Small intestine (tissue), 7 donors: ENCODE data around the gene LYSMD1. TPM values are rescaled to one million over a fixed set of nuclear protein-coding genes. Genes with fewer than 3 reads are reported as not detected.

Source experiments
- DNase-seq, 2 donors: peaks; one replicate each; pipeline versions ENCODE4 v3.0.0 to v3.0.0-alpha.2; 2013
- FAIRE-seq: peaks from 2 replicates; lab custom pipeline; 2012; peaks lifted over from hg19 to GRCh38; lab: Jason Lieb, UNC
- H3K27ac ChIP-seq, 3 donors: one replicate each; pipeline ENCODE4 v1.5.1; 2013; ENCODE audit warnings: low read length in 2 of 3, mild to moderate bottlenecking in 2 of 3, control low read depth in 1 of 3, inconsistent platforms in 1 of 3, low read depth in 1 of 3, moderate library complexity in 1 of 3
- H3K27me3 ChIP-seq, 3 donors: one replicate each; pipeline ENCODE4 v1.6.1; 2013; ENCODE audit warnings: low read length in 3 of 3, inconsistent platforms in 1 of 3; ENCODE audit not compliant: control insufficient read depth in 3 of 3, insufficient read depth in 3 of 3
- H3K36me3 ChIP-seq, 3 donors: one replicate each; pipeline ENCODE4 v1.6.1; 2013; ENCODE audit warnings: low read length in 3 of 3, inconsistent platforms in 1 of 3, low read depth in 1 of 3, mild to moderate bottlenecking in 1 of 3, moderate library complexity in 1 of 3; ENCODE audit not compliant: control insufficient read depth in 3 of 3, insufficient read depth in 2 of 3
- H3K4me1 ChIP-seq, 3 donors: one replicate each; pipeline ENCODE4 v1.6.1; 2013; ENCODE audit warnings: low read length in 2 of 3, inconsistent platforms in 1 of 3, low read depth in 1 of 3, mild to moderate bottlenecking in 1 of 3, moderate library complexity in 1 of 3; ENCODE audit not compliant: control insufficient read depth in 3 of 3, insufficient read depth in 2 of 3
- H3K4me3 ChIP-seq, 3 donors: one replicate each; pipeline ENCODE4 v1.5.1; 2013; ENCODE audit warnings: low read length in 3 of 3, control low read depth in 1 of 3, inconsistent platforms in 1 of 3, low read depth in 1 of 3, mild to moderate bottlenecking in 1 of 3, moderate library complexity in 1 of 3
- H3K9me3 ChIP-seq, 2 donors: one replicate each; pipeline ENCODE4 v1.6.1; 2013; ENCODE audit warnings: low read depth in 1 of 2, low read length in 1 of 2; ENCODE audit not compliant: control insufficient read depth in 2 of 2, insufficient read depth in 1 of 2
- WGBS, 3 donors: extraction: QIAGEN DNeasy Blood & Tissue Kit; methylation state at CpG; one replicate each; pipeline ENCODE4 v1.1.7; 2013; 5-methylcytosine and 5-hydroxymethylcytosine counted together
- polyA plus RNA-seq, 4 donors: library from polyadenylated mRNA; stranded (reverse) in 3 of 4; unstranded in 1 of 4; fragments of 200-250 nt in 3 of 4; fragments of 120-200 nt in 1 of 4; gene quantifications; one replicate each; pipeline versions ENCODE4 v1.2.1 to v1.2.3, GENCODE V29; 2013
- donor health status: healthy with polysubstance abuse.
- donor health status: control.
- donor health status: control.
- donor health status: Bipolar disorder and iron deficiency.
- donor health status: healthy.

The LYSMD1 gene
- polyA plus RNA-seq, 4 donors, result 3.2 to 9.9 (median 6.2) TPM

DNA sequence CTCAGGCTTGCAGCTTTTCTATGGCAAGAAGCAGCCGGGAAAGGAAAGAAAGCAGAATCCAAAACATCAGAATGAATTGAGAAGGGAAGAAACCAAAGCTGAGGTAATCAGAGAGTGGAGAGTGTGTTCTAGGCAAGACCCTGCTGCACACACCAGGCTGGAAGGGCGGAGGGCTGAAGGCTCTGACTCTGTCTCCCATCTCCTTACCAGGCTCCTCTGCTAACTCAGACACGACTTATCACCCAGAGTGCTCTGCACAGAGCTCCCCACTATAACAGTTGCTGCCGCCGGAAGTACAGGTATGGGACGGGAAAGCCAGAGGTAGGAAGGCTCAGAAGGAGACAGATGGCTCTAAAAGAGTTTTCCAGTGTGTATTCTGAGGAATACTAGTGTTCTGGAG, 1.4 kb upstream of the LYSMD1 start:
- no peak overlapping the region for H3K27ac ChIP-seq
- H3K27me3 ChIP-seq, result no peaks in the 10 kb centered on the region
- H3K9me3 ChIP-seq, result no peaks in the 10 kb centered on the region
- no peak for DNase-seq
- peaks cover 2 to 18% (median 4%) of the 10 kb centered on the region in 3 donors for H3K4me1 ChIP-seq
- FAIRE-seq, result no peak
- H3K4me3 ChIP-seq, result peak overlapping the region in 1 of 3 donors; percentile 71
- peaks cover 0 to 39% (median 6%) of the 10 kb centered on the region in 3 donors for H3K36me3 ChIP-seq
- WGBS, 3 donors, result 75 to 86% (median 82%) methylated on average over 6 of the region's 6 CpGs

DNA sequence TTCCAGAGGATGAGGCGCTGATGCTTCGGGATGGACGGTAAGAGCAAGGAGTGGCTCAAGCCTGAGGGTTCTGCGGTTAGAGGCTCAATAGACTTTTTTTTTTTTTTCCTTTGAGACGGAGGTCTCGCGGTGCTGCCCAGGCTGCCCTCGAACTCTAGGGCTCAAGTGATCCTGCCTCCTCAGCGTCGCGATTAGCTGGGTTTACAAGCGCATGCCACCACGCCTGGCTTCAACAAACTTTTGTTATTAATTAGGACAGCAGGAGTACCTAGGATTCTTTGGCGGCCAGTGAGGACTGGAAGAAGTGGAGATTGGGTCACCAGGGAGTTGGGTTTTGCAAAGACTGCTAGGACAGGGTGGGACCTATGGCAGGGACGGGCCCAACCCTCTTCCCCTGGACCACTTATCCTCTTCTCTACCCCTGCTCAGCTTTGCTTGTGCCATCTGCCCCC, 829 bp upstream of the LYSMD1 start:
- Histone ChIP-seq H3K4me3 (peak overlapping the region; percentile 71 to 98 (median 76)), H3K27me3 (no peaks in the 10 kb centered on the region), H3K27ac (peak overlapping the region in 2 of 3 donors; percentile 76 to 78), H3K9me3 (no peaks in the 10 kb centered on the region), H3K4me1 (peaks cover 2 to 18% (median 4%) of the 10 kb centered on the region in 3 donors), H3K36me3 (peaks cover 0 to 37% (median 6%) of the 10 kb centered on the region in 3 donors)
- FAIRE-seq (no peak), DNase-seq (no peak)
- 2 to 5% (median 2%) methylated on average over 15 of the region's 15 CpGs for WGBS, 3 donors

DNA sequence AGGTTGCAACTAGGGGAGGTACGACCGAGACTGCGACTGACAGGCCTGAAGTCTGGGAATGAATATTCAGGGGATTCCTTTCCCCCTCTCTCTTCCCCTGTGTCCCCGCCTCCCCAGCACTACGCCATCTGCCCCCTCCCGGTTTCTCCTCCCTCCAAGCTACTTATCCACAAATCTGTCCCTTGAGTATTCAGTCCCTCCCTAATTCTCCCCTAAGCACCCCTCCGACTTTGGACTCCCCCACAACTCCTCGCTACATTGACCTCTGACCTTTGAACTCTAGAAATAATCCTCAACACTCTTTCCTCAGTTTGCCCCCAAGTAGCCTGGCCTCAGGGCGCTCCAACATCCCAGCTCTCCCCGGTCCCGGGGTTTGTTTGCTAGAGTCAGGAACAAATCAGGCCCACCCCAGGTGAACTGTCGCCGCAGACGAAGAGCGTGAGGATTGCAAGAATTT, 393 bp downstream of the LYSMD1 start:
- peak overlapping the region; percentile 51 to 98 (median 71) for H3K4me3 ChIP-seq
- peak in 1 of 2 donors; percentile 55 for DNase-seq
- H3K27me3 ChIP-seq, result no peaks in the 10 kb centered on the region
- H3K9me3 ChIP-seq, result no peaks in the 10 kb centered on the region
- H3K36me3 ChIP-seq, result peaks cover 0 to 36% (median 1%) of the 10 kb centered on the region in 3 donors
- whole genome bisulfite sequencing, 3 donors, result 10 to 14% (median 13%) methylated on average over 15 of the region's 15 CpGs
- H3K27ac ChIP-seq, result peak overlapping the region; percentile 39 to 87 (median 56)
- peaks cover 2 to 18% (median 4%) of the 10 kb centered on the region in 3 donors for H3K4me1 ChIP-seq
- FAIRE-seq, result no peak

DNA sequence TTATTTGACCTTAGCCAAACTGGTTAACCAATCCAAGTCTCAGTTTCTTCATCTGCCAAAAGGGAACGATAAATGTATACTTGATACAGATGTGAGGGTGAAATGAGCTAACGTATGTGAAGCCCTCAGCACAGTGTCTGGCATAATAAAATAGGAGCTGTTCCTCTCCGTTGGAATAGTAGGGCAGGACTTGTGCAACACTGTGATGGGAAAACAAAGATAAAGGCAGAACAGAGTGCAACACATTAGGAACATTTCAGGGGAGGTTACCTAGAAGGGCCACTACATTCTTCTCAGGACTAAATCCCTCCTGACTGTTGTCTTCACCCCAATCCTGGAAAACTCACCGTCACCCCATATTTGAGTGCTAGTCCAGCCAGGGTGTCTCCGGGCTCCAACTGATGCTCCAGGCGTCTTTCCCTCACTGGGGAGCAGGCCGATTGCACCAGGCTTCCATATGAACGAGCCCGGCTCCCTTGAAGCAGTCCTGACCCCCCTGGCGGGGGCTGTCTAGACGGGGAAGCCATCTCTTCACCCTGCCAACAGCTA, 896 bp downstream of the LYSMD1 start:
- no peaks in the 10 kb centered on the region for H3K27me3 ChIP-seq
- H3K4me3 ChIP-seq, result peak overlapping the region in 2 of 3 donors; percentile 71 to 98
- no peak for FAIRE-seq
- DNase-seq, result peak in 1 of 2 donors; percentile 29
- H3K36me3 ChIP-seq, result peaks cover 0 to 35% (median 2%) of the 10 kb centered on the region in 3 donors
- peak overlapping the region; percentile 39 to 87 (median 56) for H3K27ac ChIP-seq
- H3K4me1 ChIP-seq, result peaks cover 2 to 18% (median 4%) of the 10 kb centered on the region in 3 donors
- H3K9me3 ChIP-seq, result no peaks in the 10 kb centered on the region
- 13 to 36% (median 28%) methylated on average over 11 of the region's 11 CpGs for WGBS, 3 donors

DNA sequence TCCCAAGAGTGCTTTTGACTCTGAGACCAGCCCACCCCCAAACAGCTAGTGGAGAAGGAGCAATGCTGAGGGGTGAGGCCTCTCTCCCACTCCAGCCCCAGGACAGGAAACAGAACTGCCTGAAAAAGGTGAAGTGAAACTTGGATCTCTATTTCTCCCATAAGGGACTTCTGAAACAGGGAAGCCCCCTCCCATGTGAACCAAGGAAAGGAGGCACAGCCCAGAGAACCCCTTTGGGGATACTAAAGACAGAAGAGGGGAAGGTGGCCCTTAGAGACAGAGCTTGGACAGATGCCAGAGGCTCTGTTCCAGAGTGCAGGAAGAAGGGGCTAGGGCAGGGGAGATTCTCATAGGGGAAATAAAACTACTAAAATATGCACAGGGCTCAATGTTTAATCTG, 6.3 kb downstream of the LYSMD1 start:
- DNase-seq (no peak), FAIRE-seq (no peak)
- Histone ChIP-seq H3K9me3 (no peaks in the 10 kb centered on the region), H3K36me3 (peaks cover 4 to 45% (median 4%) of the 10 kb centered on the region in 3 donors), H3K27me3 (no peaks in the 10 kb centered on the region), H3K27ac (peak overlapping the region in 1 of 3 donors; percentile 48), H3K4me3 (no peak overlapping the region), H3K4me1 (peaks cover 0 to 8% (median 0%) of the 10 kb centered on the region in 3 donors)

DNA sequence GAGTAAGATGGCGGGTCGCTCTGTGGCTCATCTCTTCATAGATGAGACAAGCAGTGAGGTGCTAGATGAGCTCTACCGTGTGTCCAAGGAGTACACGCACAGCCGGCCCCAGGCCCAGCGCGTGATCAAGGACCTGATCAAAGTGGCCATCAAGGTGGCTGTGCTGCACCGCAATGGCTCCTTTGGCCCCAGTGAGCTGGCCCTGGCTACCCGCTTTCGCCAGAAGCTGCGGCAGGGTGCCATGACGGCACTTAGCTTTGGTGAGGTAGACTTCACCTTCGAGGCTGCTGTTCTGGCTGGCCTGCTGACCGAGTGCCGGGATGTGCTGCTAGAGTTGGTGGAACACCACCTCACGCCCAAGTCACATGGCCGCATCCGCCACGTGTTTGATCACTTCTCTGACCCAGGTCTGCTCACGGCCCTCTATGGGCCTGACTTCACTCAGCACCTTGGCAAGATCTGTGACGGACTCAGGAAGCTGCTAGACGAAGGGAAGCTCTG, 6.9 kb downstream of the LYSMD1 start:
- no peaks in the 10 kb centered on the region for H3K27me3 ChIP-seq
- DNase-seq (no peak), FAIRE-seq (no peak)
- H3K4me3 ChIP-seq, result no peak overlapping the region
- no peaks in the 10 kb centered on the region for H3K9me3 ChIP-seq
- H3K27ac ChIP-seq, result peak overlapping the region in 1 of 3 donors; percentile 52
- 88 to 91% (median 88%) methylated on average over 22 of the region's 22 CpGs for WGBS, 3 donors
- peaks cover 0 to 3% (median 0%) of the 10 kb centered on the region in 3 donors for H3K4me1 ChIP-seq
- H3K36me3 ChIP-seq, result peaks cover 4 to 45% (median 4%) of the 10 kb centered on the region in 3 donors

DNA sequence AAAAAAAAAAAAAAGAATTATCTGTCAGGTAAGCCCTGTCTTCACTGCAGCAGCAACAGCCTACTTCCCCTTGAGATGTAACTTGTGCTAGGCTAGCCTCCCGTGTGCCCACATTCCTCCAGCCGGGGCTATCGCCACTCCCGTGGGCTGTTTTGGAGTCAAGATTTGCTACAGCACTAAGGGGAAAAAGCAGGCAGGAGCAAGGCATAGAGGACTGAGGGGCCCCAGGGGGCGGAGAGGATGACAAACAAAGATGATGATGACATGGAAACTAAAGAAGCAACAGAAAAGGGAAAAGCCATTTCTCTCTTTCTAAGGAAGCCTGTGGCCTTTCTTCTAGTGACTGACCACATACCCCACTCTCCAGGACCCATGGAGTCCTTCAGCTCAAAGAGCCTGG, 7.4 kb downstream of the LYSMD1 start:
- H3K27me3 ChIP-seq, result no peaks in the 10 kb centered on the region
- DNase-seq (no peak), FAIRE-seq (no peak)
- no peak overlapping the region for H3K4me3 ChIP-seq
- H3K4me1 ChIP-seq, result peaks cover 0 to 3% (median 0%) of the 10 kb centered on the region in 3 donors
- 74 to 90% (median 89%) methylated on average over 5 of the region's 5 CpGs for WGBS, 3 donors
- H3K36me3 ChIP-seq, result peaks cover 4 to 43% (median 4%) of the 10 kb centered on the region in 3 donors
- H3K27ac ChIP-seq, result peak overlapping the region in 1 of 3 donors; percentile 52
- no peaks in the 10 kb centered on the region for H3K9me3 ChIP-seq

DNA sequence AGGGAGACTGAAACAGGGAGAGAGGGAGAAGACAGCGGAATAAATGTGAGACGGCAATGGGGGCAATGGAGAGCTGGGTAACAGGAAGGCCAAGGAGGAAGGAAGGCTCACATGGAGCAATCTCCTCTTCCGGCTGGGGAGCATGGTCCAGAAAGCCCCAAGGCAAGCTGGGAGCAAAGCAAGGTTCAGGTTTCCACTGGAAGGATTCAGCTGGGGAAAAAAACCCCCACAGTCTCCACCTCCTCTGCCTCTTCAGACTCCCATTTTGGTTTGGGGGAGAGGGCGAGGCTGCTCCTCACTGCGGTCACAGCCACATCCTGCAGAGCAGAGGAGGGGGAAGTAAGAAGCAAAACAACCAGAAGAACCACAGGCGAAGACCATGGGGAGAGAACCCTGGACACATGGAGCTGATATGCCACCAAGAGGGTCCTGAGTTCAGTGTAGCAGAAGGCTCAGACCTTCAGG, 8.6 kb downstream of the LYSMD1 start:
- peak overlapping the region in 2 of 3 donors; percentile 8 to 31 for H3K4me3 ChIP-seq
- no peak for FAIRE-seq

More for the DNA sequence above, 8.6 kb downstream of the LYSMD1 start:
- Histone ChIP-seq H3K4me1 (peaks cover 0 to 3% (median 0%) of the 10 kb centered on the region in 3 donors), H3K27me3 (no peaks in the 10 kb centered on the region), H3K36me3 (peaks cover 4 to 43% (median 4%) of the 10 kb centered on the region in 3 donors), H3K27ac (peak overlapping the region in 2 of 3 donors; percentile 27 to 52), H3K9me3 (no peaks in the 10 kb centered on the region)
- DNase-seq, result peak in 1 of 2 donors; percentile 37
- 66 to 89% (median 81%) methylated on average over 6 of the region's 6 CpGs for WGBS, 3 donors
